ENCODE results near the gene IFT22. TPM values are rescaled to one million over a fixed set of nuclear protein-coding genes. Genes with fewer than 3 reads are reported as not detected.

The IFT22 gene
- total and polyA plus RNA-seq, 2 of the 4 experiments (the other 2 are of a cell fraction): 29.3 to 34.1 TPM

DNA sequence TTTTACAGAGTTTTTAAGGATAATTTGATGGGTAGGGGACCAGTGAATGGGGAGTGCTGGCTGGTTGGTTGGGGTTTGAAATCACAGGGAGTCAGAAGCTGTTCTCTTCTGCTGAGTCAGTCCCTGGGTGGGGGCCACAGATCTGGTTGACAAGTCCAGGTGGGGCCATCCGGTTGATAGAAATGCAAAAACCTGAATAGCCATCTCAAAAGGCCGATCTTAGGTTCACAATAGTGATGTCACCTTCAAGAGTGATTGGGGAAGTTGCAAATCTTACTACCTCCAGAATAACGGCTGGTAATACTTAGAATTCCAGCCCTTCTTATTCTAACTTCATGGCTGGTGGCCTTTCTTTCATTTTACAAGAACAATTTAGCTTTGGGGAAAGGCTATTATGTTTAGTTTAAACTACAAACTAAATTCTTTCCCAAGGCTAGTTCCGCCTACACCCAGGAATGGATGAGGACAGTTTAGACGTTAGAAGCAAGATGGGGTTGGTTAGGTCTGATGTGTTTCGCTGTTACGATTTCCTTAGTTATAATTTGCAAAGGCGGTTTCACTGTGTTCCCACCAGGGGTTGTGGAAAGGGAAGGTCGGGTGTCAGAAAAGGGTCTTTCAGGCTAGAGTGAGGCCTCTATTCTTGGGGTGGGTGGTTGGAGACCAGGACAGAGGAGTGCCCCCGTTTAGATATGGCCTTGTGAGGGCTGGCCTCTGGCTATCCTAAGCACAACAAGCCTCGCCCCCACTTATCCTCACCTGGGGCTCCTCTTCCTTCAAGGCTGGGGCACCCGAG lies 27.4 kb downstream of the IFT22 start:
- Histone ChIP-seq H3K79me1 (ENCODE audit: low read depth in 1 of 2, low read length in 2 of 2) (no peaks in the 10 kb centered on the region), H4K20me1 (ENCODE audit: insufficient read depth, low read length) (no peaks in the 10 kb centered on the region), H3K56ac (ENCODE audit: extremely low read depth, insufficient read depth, low read length) (no peak overlapping the region), H2BK15ac (ENCODE audit: low read depth, low read length) (no peak overlapping the region), H3K18ac (ENCODE audit: low read depth, low read length) (no peak overlapping the region), H2BK120ac (ENCODE audit: low read depth, low read length) (no peak overlapping the region), H3K14ac (replicated peaks; ENCODE audit: low read depth, low read length) (no peak overlapping the region), H3K4me1 (ENCODE audit: control insufficient read depth, insufficient read depth, low read length) (no peaks in the 10 kb centered on the region), H3K9ac (ENCODE audit: low read depth, low read length) (no peak overlapping the region), H2AK5ac (ENCODE audit: low read depth, low read length) (no peak overlapping the region), H3K4me2 (ENCODE audit: low read depth, low read length) (no peak overlapping the region), H4K91ac (ENCODE audit: insufficient read depth, low read depth, low read length) (no peak overlapping the region), H3K27me3 (ENCODE audit: control insufficient read depth, insufficient read depth, low read length) (peaks cover 58% of the 10 kb centered on the region), H2BK20ac (ENCODE audit: low read depth, low read length) (no peak overlapping the region), H2BK5ac (ENCODE audit: low read depth, low read length, poor library complexity, severe bottlenecking) (no peak overlapping the region), H3K23ac (ENCODE audit: low read depth, low read length) (no peak overlapping the region), H2AFZ (replicated peaks; ENCODE audit: low read length, poor library complexity) (peak overlapping the region; percentile 32), H3K27ac (ENCODE audit: insufficient read depth, low read length) (no peak overlapping the region), H3K9me3 (ENCODE audit: control insufficient read depth, insufficient read depth, low read length) (no peaks in the 10 kb centered on the region), H3K36me3 (ENCODE audit: control insufficient read depth, insufficient read depth, low read length) (no peaks in the 10 kb centered on the region), H3K9me1 (ENCODE audit: insufficient read depth, low read length) (0 out of 2 replicates have a peak, but pooled peaks cover 3% of the 10 kb centered on the region), H2AK9ac (replicated peaks; ENCODE audit: low read depth, low read length, poor library complexity) (no peak overlapping the region), H3K4ac (ENCODE audit: low read depth, low read length) (no peak overlapping the region), H3K4me3 (ENCODE audit: insufficient read depth, low read depth, low read length) (no peak overlapping the region), H4K5ac (ENCODE audit: low read depth, low read length) (no peak overlapping the region), H4K8ac (ENCODE audit: low read depth in 2 of 2, low read length in 2 of 2) (no peak overlapping the region)
- no TSS peak for BruUV-seq (replicated peaks)
- DNase-seq: no peak
- intact Hi-C loops (cut with micrococcal nuclease): no loop called here
- ChIA-PET POLR2A (ENCODE audit: unreplicated experiment) (no interaction called here), CTCF (no interaction called here)
- no CpG with 5 or more reads among the region's 12 CpGs for WGBS, 2 experiments (ENCODE audit: extremely low coverage in 2 of 2, insufficient read length in 1 of 2)
- TF ChIP-seq POLR2A (IDR thresholded peaks at IDR 0.05; ENCODE audit: low read depth, low read length): no peak
- TF ChIP-seq CHD1 (IDR thresholded peaks at IDR 0.05; ENCODE audit: low read depth, low read length): no peak
- no peak for TF ChIP-seq CEBPB (IDR thresholded peaks at IDR 0.05; ENCODE audit: low read depth, low read length)
- TF ChIP-seq MAZ (IDR thresholded peaks at IDR 0.05; ENCODE audit: borderline replicate concordance, low read depth, low read length): no peak
- TF ChIP-seq RCOR1 (IDR thresholded peaks at IDR 0.05; ENCODE audit: insufficient replicate concordance, low read length): no peak
- no peak for TF ChIP-seq CTCF (conservative IDR thresholded peaks at IDR 0.05; ENCODE audit: low read depth, low read length)
- no peak for TF ChIP-seq USF2 (IDR thresholded peaks at IDR 0.05; ENCODE audit: low read depth, low read length)
- no peak for TF ChIP-seq FOS (IDR thresholded peaks at IDR 0.05; ENCODE audit: low read depth, low read length)
- TF ChIP-seq, protein P1, sequence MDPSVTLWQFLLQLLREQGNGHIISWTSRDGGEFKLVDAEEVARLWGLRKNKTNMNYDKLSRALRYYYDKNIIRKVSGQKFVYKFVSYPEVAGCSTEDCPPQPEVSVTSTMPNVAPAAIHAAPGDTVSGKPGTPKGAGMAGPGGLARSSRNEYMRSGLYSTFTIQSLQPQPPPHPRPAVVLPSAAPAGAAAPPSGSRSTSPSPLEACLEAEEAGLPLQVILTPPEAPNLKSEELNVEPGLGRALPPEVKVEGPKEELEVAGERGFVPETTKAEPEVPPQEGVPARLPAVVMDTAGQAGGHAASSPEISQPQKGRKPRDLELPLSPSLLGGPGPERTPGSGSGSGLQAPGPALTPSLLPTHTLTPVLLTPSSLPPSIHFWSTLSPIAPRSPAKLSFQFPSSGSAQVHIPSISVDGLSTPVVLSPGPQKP (IDR thresholded peaks at IDR 0.05; ENCODE audit: borderline replicate concordance, low read depth, low read length): no peak
- TF ChIP-seq SMC3 (IDR thresholded peaks at IDR 0.05; ENCODE audit: low read depth, low read length): no peak
- no peak for TF ChIP-seq RAD21 (IDR thresholded peaks at IDR 0.05; ENCODE audit: low read length)
- no peak for TF ChIP-seq NFE2L2 (IDR thresholded peaks at IDR 0.05; ENCODE audit: low read depth, low read length)
- no peak for TF ChIP-seq BHLHE40 (IDR thresholded peaks at IDR 0.05; ENCODE audit: low read depth, low read length)
- no peak for TF ChIP-seq MAFK (IDR thresholded peaks at IDR 0.05; ENCODE audit: low read depth, low read length)
- TF ChIP-seq MXI1 (IDR thresholded peaks at IDR 0.05; ENCODE audit: borderline replicate concordance, low read depth, low read length): no peak
- in situ Hi-C loops (cut with MboI; ENCODE audit: low sequenced_read_pairs): loop anchor here (25.0 kb wide), 1 partner anchor 1307 kb away; the partner anchor contains the start of gene AZGP1
- dilution Hi-C loops (cut with HindIII; ENCODE audit: low sequenced_read_pairs, unreplicated experiment): no loop called here
- no peak for ATAC-seq (ENCODE audit: low read depth)
